Kidney (tissue), 14 donors: ENCODE measurements around the gene C4orf50. TPM values are rescaled to one million over a fixed set of nuclear protein-coding genes. Genes with fewer than 3 reads are reported as not detected.

Source experiments
- DNase-seq, 5 donors: peaks; one replicate each; pipeline ENCODE4 v3.0.0-alpha.2; 2013 to 2020
- FAIRE-seq: peaks from 2 replicates; lab custom pipeline; 2012; peaks lifted over from hg19 to GRCh38; lab: Jason Lieb, UNC
- H3K27ac ChIP-seq, 2 donors: one replicate each; pipeline ENCODE4 v1.7.0; 2013; ENCODE audit warnings: low read depth in 2 of 2, low read length in 2 of 2, inconsistent platforms in 1 of 2
- H3K27me3 ChIP-seq: one replicate; pipeline ENCODE4 v1.7.1; 2013; ENCODE audit warnings: low read length, inconsistent platforms; ENCODE audit not compliant: control insufficient read depth, insufficient read depth
- H3K36me3 ChIP-seq, 3 donors: one replicate each; pipeline versions ENCODE4 v1.7.0 to v1.7.1; 2013; ENCODE audit warnings: low read length in 3 of 3, control low read depth in 1 of 3, inconsistent platforms in 1 of 3; ENCODE audit not compliant: insufficient read depth in 3 of 3, control insufficient read depth in 2 of 3
- H3K4me1 ChIP-seq, 3 donors: one replicate each; pipeline versions ENCODE4 v1.7.0 to v1.7.1; 2013; ENCODE audit warnings: low read length in 3 of 3, inconsistent platforms in 1 of 3, low read depth in 1 of 3; ENCODE audit not compliant: control insufficient read depth in 2 of 3, insufficient read depth in 2 of 3
- H3K4me3 ChIP-seq, 3 donors: one replicate each; pipeline versions ENCODE4 v1.7.0 to v1.8.1; 2013; ENCODE audit warnings: low read length in 3 of 3, control low read depth in 1 of 3, inconsistent platforms in 1 of 3
- H3K9ac ChIP-seq, 3 donors: one replicate each; pipeline versions ENCODE4 v1.7.0 to v1.7.1; 2013; ENCODE audit warnings: low read length in 3 of 3, control low read depth in 1 of 3, inconsistent platforms in 1 of 3
- H3K9me3 ChIP-seq, 3 donors: one replicate each; pipeline versions ENCODE4 v1.7.0 to v1.7.1; 2013; ENCODE audit warnings: low read length in 3 of 3, control low read depth in 1 of 3, inconsistent platforms in 1 of 3; ENCODE audit not compliant: control insufficient read depth in 2 of 3, insufficient read depth in 1 of 3
- CTCF ChIP-seq: IDR thresholded peaks from 3 replicates; pipeline ENCODE4 v1.5.1; 2012; ENCODE audit warnings: mild to moderate bottlenecking, moderate library complexity, borderline replicate concordance; ENCODE audit not compliant: insufficient read depth; ENCODE audit errors: extremely low read depth
- intact Hi-C: fragments of 100-400 bp; cut with DNase I; formaldehyde crosslinking; loops from one replicate; pipeline ENCODE4 v1.11.1; 2022
- polyA plus RNA-seq: library from polyadenylated mRNA; stranded (reverse); fragments of 350-450 nt; fragmentation: Illumina TruSeq; extraction: RNeasy Lipid Tissue Mini Kit (QIAGEN cat#74804); gene quantifications from one replicate; pipeline ENCODE4 v1.2.3, GENCODE V29; 2014; ENCODE audit warnings: low read depth, low replicate concordance; ENCODE audit not compliant: insufficient read depth
- total RNA-seq: library from RNA; stranded (reverse); fragmentation: NEBNext Ultra II Directional; extraction: Animal tissue kit (Norgen Biotek cat#: 25700); gene quantifications from one replicate; pipeline ENCODE4 v1.2.1, GENCODE V29; 2021
- donor health status: control.
- donor health status: control.
- donor health status: control.
- donor health status: control.
- donor health status: control.
- donor health status: DM: yes; HTN: yes; CAD: no.
- donor health status: Normal renal cell carcinoma (clear cell type).

The C4orf50 gene
- total and polyA plus RNA-seq, 2 donors from 2014 or later = 0.16 TPM; not detected in 1

GRCh38 chr4:6058531-6059374 lies 40.5 kb upstream of the C4orf50 start:
- H3K27ac ChIP-seq = no peak overlapping the region
- H3K9me3 ChIP-seq = peaks cover 2 to 39% (median 5%) of the 10 kb centered on the region in 3 donors
- no peaks in the 10 kb centered on the region for H3K27me3 ChIP-seq
- no peaks in the 10 kb centered on the region for H3K4me1 ChIP-seq
- intact Hi-C loops = no loop called here
- no peak for FAIRE-seq
- no peak overlapping the region for H3K9ac ChIP-seq
- H3K36me3 ChIP-seq = no peaks in the 10 kb centered on the region
- no peak for DNase-seq
- H3K4me3 ChIP-seq = no peak overlapping the region
- no peak for TF ChIP-seq CTCF

GRCh38 chr4:6056976-6057766 lies 38.9 kb upstream of the C4orf50 start:
- H3K9me3 ChIP-seq = peaks cover 2 to 39% (median 5%) of the 10 kb centered on the region in 3 donors
- H3K27me3 ChIP-seq = no peaks in the 10 kb centered on the region
- H3K27ac ChIP-seq = no peak overlapping the region
- intact Hi-C loops = no loop called here
- H3K4me3 ChIP-seq = no peak overlapping the region
- TF ChIP-seq CTCF = no peak
- H3K36me3 ChIP-seq = no peaks in the 10 kb centered on the region
- H3K9ac ChIP-seq = no peak overlapping the region
- no peaks in the 10 kb centered on the region for H3K4me1 ChIP-seq
- no peak for DNase-seq
- no peak for FAIRE-seq

- intact Hi-C loops = no loop called here
These were observed 37.2 kb upstream of the C4orf50 start for GRCh38 chr4:6055436-6055835.

More at GRCh38 chr4:6055436-6055835, 37.2 kb upstream of the C4orf50 start:
- DNase-seq (no peak), FAIRE-seq (no peak)
- Histone ChIP-seq H3K9me3 (peaks cover 1 to 39% (median 5%) of the 10 kb centered on the region in 3 donors), H3K4me3 (no peak overlapping the region), H3K4me1 (no peaks in the 10 kb centered on the region), H3K36me3 (no peaks in the 10 kb centered on the region), H3K27ac (no peak overlapping the region), H3K27me3 (no peaks in the 10 kb centered on the region), H3K9ac (no peak overlapping the region)
- TF ChIP-seq CTCF = no peak
